SK-N-SH (cell line): ENCODE measurements around the gene RBM17.

ENCODE experiments used
- CTCF ChIP-seq: fragments of 200-600 bp; sonication (generic); IDR thresholded peaks from 2 replicates; pipeline ENCODE4 v1.6.1; 2017; ENCODE audit warnings: antibody characterized with exemption, mild to moderate bottlenecking, moderate library complexity
- EZH2phosphoT487 ChIP-seq: fragments of 200-600 bp; sonication (generic); IDR thresholded peaks from 2 replicates; pipeline ENCODE4 v1.6.1; 2017; ENCODE audit warnings: low read depth, mixed run types, mild to moderate bottlenecking, antibody characterized with exemption, moderate library complexity, borderline replicate concordance
- GABPA ChIP-seq: IDR thresholded peaks from 2 replicates; pipeline ENCODE4 v1.4.0; 2012; ENCODE audit warnings: low read depth, mild to moderate bottlenecking
- TCF12 ChIP-seq: IDR thresholded peaks from 2 replicates; pipeline ENCODE4 v1.4.0; 2012

GRCh38 chr10:6114299-6114698 lies 25.5 kb downstream of the RBM17 start:
- TF ChIP-seq GABPA = no peak
- TF ChIP-seq CTCF = no peak
- TF ChIP-seq EZH2phosphoT487 = no peak
- TF ChIP-seq TCF12 = no peak
